SK-N-MC (cell line): ENCODE data around the gene CSRP3.

Source experiments
- EZH2 ChIP-seq: fragments of 200-600 bp; sonication (generic); IDR thresholded peaks from one replicate; pipeline ENCODE4 v1.6.1; 2017; ENCODE audit warnings: antibody characterized with exemption
- FOXP2 ChIP-seq: optimal IDR thresholded peaks from 2 replicates; pipeline ENCODE3; 2011; ENCODE audit warnings: mild to moderate bottlenecking, moderate library complexity; ENCODE audit not compliant: insufficient read depth; ENCODE audit errors: extremely low read length, control extremely low read depth
- POLR2AphosphoS5 ChIP-seq: IDR thresholded peaks from 2 replicates; pipeline ENCODE4 v1.6.1; 2012; ENCODE audit warnings: mild to moderate bottlenecking, low read depth, low read length, borderline replicate concordance

DNA sequence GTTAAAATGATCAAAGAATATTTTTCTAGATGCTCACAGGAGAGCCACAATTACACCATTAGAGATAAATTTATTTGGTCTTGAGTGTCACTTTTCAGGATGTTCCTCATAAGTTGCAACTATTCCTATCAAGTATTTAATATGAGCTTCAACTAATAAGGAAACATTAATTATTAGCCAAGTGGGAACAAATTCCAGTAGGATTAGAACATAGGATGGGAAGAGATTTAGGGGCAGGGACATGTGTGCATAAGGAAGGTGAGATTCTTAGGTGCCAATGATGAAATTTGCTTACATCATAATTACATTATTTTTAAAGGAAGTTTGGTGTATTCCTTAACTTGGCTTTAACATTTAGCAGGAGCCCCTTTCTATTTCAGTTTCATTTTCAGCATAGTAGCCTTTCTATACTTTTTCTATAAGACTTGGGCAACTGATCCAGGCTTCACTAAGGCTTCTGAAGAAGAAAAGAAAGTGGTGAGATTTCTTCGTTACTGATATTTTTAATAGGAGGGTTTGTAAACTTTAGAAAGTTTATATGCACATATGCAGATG lies 38.8 kb downstream of the CSRP3 start:
- no peak for TF ChIP-seq POLR2AphosphoS5
- no peak for TF ChIP-seq EZH2
- TF ChIP-seq FOXP2: no peak
